Glutamatergic neuron (in vitro differentiated cells): ENCODE results near the gene MYPN. TPM values are rescaled to one million over a fixed set of nuclear protein-coding genes. Genes with fewer than 3 reads are reported as not detected.
A peak's percentile ranks its signal among the peaks of the same experiment; 100 is the strongest.

ENCODE experiments used
- DNase-seq: peaks from one replicate; pipeline ENCODE4 v3.0.0; 2022
- H3K27ac Mint-ChIP-seq: one replicate; pipeline ENCODE4 v1.8.0; 2020; ENCODE audit warnings: mild to moderate bottlenecking, mixed read lengths, inconsistent platforms; ENCODE audit not compliant: unreplicated experiment
- H3K27me3 Mint-ChIP-seq: one replicate; pipeline ENCODE4 v1.8.0; 2020; ENCODE audit warnings: mild to moderate bottlenecking, moderate library complexity, mixed read lengths, inconsistent platforms; ENCODE audit not compliant: unreplicated experiment
- H3K36me3 Mint-ChIP-seq: one replicate; pipeline ENCODE4 v1.8.0; 2020; ENCODE audit warnings: mild to moderate bottlenecking, mixed read lengths, inconsistent platforms; ENCODE audit not compliant: unreplicated experiment
- H3K4me1 Mint-ChIP-seq: one replicate; pipeline ENCODE4 v1.8.0; 2020; ENCODE audit warnings: mild to moderate bottlenecking, low read depth, mixed read lengths, inconsistent platforms; ENCODE audit not compliant: unreplicated experiment
- H3K4me3 Mint-ChIP-seq: one replicate; pipeline ENCODE4 v1.8.0; 2020; ENCODE audit warnings: mild to moderate bottlenecking, mixed read lengths, inconsistent platforms; ENCODE audit not compliant: unreplicated experiment
- H3K9me3 Mint-ChIP-seq: one replicate; pipeline ENCODE4 v1.8.0; 2020; ENCODE audit warnings: mild to moderate bottlenecking, moderate library complexity, mixed read lengths, inconsistent platforms; ENCODE audit not compliant: unreplicated experiment
- CTCF ChIP-seq: fragments of 200-600 bp; sonication (generic); IDR thresholded peaks from one replicate; pipeline ENCODE4 v1.5.0; 2021; ENCODE audit not compliant: partially characterized antibody, unreplicated experiment
- total RNA-seq: library from RNA; stranded (reverse); fragmentation: NEBNext Ultra II Directional; extraction: Animal tissue kit (Norgen Biotek cat#: 25700); gene quantifications from one replicate; pipeline ENCODE4 v1.2.1, GENCODE V29; 2021; ENCODE audit not compliant: unreplicated experiment

The MYPN gene
- total RNA-seq, 1 donor from 2014 or later = not detected

GRCh38 chr10:68249297-68249696, 140.0 kb downstream of the MYPN start:
- no peak for TF ChIP-seq CTCF
- no peak overlapping the region for H3K4me3 Mint-ChIP-seq
- DNase-seq = no peak
- no peaks in the 10 kb centered on the region for H3K36me3 Mint-ChIP-seq
- H3K27me3 Mint-ChIP-seq = peaks cover 9% of the 10 kb centered on the region
- H3K4me1 Mint-ChIP-seq = peaks cover 34% of the 10 kb centered on the region
- H3K9me3 Mint-ChIP-seq = peaks cover 4% of the 10 kb centered on the region
- H3K27ac Mint-ChIP-seq = no peak overlapping the region

- peaks cover 34% of the 10 kb centered on the region for H3K4me1 Mint-ChIP-seq
- H3K27me3 Mint-ChIP-seq = peaks cover 9% of the 10 kb centered on the region
- peak overlapping the region; percentile 58 for H3K4me3 Mint-ChIP-seq
- no peaks in the 10 kb centered on the region for H3K36me3 Mint-ChIP-seq
- H3K27ac Mint-ChIP-seq = peak overlapping the region; percentile 77
- no peak for TF ChIP-seq CTCF
- DNase-seq = peak; percentile 68
- peaks cover 4% of the 10 kb centered on the region for H3K9me3 Mint-ChIP-seq
Observed at GRCh38 chr10:68251151-68251550, 141.9 kb downstream of the MYPN start.

- peak overlapping the region; percentile 8 for H3K4me3 Mint-ChIP-seq
- H3K27me3 Mint-ChIP-seq = peaks cover 9% of the 10 kb centered on the region
- H3K36me3 Mint-ChIP-seq = no peaks in the 10 kb centered on the region
- no peak for DNase-seq
- peak overlapping the region; percentile 23 for H3K27ac Mint-ChIP-seq
- peaks cover 4% of the 10 kb centered on the region for H3K9me3 Mint-ChIP-seq
- H3K4me1 Mint-ChIP-seq = peaks cover 34% of the 10 kb centered on the region
- no peak for TF ChIP-seq CTCF
Observed at GRCh38 chr10:68251625-68252495, 142.6 kb downstream of the MYPN start.

DNA sequence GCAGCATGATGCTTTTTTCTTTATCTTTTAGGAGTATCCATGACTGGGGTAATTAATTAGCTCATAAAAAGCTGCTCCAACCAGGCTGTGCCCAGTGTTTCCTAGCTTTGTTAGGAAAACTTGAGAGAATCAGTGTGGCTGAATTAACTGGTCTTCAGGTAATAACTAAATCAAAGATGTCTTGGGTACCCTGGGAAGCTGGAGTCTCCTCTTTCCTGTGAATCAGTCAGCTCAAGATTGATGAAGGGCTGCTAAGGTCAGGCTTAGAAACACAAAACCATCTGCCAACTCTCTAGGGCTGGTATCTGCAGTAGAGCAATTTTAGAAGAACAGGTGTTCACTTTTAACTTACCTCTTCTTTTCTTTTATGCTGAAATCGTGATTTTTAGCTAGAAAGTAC, 144.1 kb downstream of the MYPN start:
- peaks cover 34% of the 10 kb centered on the region for H3K4me1 Mint-ChIP-seq
- no peak overlapping the region for H3K27ac Mint-ChIP-seq
- peaks cover 9% of the 10 kb centered on the region for H3K27me3 Mint-ChIP-seq
- no peak for DNase-seq
- H3K4me3 Mint-ChIP-seq = no peak overlapping the region
- H3K36me3 Mint-ChIP-seq = no peaks in the 10 kb centered on the region
- H3K9me3 Mint-ChIP-seq = peaks cover 4% of the 10 kb centered on the region
- no peak for TF ChIP-seq CTCF

DNA sequence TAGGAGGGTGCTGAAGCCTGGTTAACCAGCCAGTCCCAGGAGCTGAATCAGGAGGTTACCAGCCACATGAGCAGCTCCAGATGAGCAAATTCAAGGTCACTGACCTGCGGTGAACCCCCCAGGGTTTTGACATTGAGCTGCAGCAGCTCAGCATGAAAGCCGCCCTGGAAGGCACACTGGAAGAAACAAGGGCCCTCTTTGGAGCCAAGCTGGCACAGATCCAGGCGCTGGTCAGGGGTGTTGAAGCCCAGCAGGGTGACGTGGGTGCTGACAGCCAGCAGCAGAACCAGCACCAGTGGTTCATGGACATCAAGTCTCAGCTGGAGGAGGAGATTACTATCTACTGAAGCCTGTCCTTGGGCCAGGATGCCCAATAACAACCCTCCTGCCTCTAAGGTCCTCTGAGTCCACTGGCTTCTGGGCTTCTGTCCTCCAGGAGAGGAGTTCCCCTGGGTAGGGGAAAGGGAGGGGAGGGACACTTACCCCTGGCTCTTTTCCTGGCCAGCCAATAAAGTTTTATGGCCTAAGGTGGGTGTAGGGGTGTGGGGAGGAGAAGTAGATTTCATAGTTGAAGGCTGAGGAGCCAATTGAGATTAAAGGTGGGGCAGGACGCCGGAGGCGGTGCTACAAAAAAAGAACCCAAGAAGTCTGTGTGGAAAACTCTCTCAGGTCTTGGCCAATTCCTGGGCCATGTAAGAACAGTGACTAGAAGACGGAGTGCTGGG, 152.0 kb downstream of the MYPN start:
- Mint-ChIP-seq H3K4me3 (no peak overlapping the region), H3K9me3 (no peaks in the 10 kb centered on the region)

More for the DNA sequence above, 152.0 kb downstream of the MYPN start:
- no peak for DNase-seq
- Mint-ChIP-seq H3K36me3 (peaks cover 12% of the 10 kb centered on the region), H3K4me1 (no peaks in the 10 kb centered on the region), H3K27ac (no peak overlapping the region), H3K27me3 (no peaks in the 10 kb centered on the region)
- no peak for TF ChIP-seq CTCF
